Testis (tissue), 3 donors: ENCODE data around the gene MTA1. TPM values are rescaled to one million over a fixed set of nuclear protein-coding genes. Genes with fewer than 3 reads are reported as not detected.

ENCODE experiments used
- DNase-seq: peaks from one replicate; pipeline ENCODE4 v3.0.0-alpha.2; 2019
- H3K27ac ChIP-seq, 2 donors: fragments of 200-600 bp; sonication (generic); one replicate each; pipeline ENCODE4 v1.5.1; 2019
- H3K27me3 ChIP-seq: fragments of 200-600 bp; sonication (generic); one replicate; pipeline ENCODE4 v1.5.1; 2019
- H3K36me3 ChIP-seq: fragments of 200-600 bp; sonication (generic); one replicate; pipeline ENCODE4 v1.5.1; 2017; ENCODE audit warnings: low read depth; ENCODE audit errors: missing control alignments
- H3K4me1 ChIP-seq: fragments of 200-600 bp; sonication (generic); one replicate; pipeline ENCODE4 v1.5.1; 2019
- H3K4me3 ChIP-seq, 2 donors: fragments of 200-600 bp; sonication (generic); one replicate each; pipeline ENCODE4 v1.5.1; 2017 to 2019
- H3K9me3 ChIP-seq: fragments of 200-600 bp; sonication (generic); one replicate; pipeline ENCODE4 v1.5.1; 2017
- POLR2A ChIP-seq: fragments of 450-650 bp; IDR thresholded peaks from one replicate; pipeline ENCODE4 v1.6.1; 2017; ENCODE audit warnings: antibody characterized with exemption, mild to moderate bottlenecking, moderate library complexity
- WGBS, 2 donors: methylation state at CpG; one replicate each; pipeline ENCODE4 v1.1.5; 2018; 5-methylcytosine and 5-hydroxymethylcytosine counted together
- intact Hi-C: fragments of 100-400 bp; cut with DNase I; formaldehyde crosslinking; loops from one replicate; pipeline ENCODE4 v1.15.1; 2023; ENCODE audit warnings: low total_unique reads
- polyA plus RNA-seq: library from polyadenylated mRNA; stranded (reverse); fragments of 350-450 nt; fragmentation: Illumina TruSeq; extraction: RNeasy Lipid Tissue Mini Kit (QIAGEN cat#74804); gene quantifications from one replicate; pipeline ENCODE4 v1.2.3, GENCODE V29; 2014; ENCODE audit warnings: low read depth, low replicate concordance; ENCODE audit not compliant: insufficient read depth
- total RNA-seq, 2 donors: library from RNA; depleted of rRNA; stranded (reverse); fragments of >200 nt; gene quantifications; one replicate each; pipeline ENCODE4 v1.2.3, GENCODE V29; 2016
- TF ChIP-seq, protein P1 (sequence below), 3 experiments: fragments of 450-650 bp in 2 of 3; fragments of 200-600 bp in 1 of 3; sonication (generic) in 1 of 3; IDR thresholded peaks; one replicate each; pipeline ENCODE4 v1.5.1; 2016 to 2019; ENCODE audit warnings: antibody characterized with exemption in 3 of 3, mild to moderate bottlenecking in 2 of 3, moderate library complexity in 1 of 3

MTA1 gene
- total and polyA plus RNA-seq, 3 donors from 2014 or later, result 118 to 135 (median 120) TPM

DNA sequence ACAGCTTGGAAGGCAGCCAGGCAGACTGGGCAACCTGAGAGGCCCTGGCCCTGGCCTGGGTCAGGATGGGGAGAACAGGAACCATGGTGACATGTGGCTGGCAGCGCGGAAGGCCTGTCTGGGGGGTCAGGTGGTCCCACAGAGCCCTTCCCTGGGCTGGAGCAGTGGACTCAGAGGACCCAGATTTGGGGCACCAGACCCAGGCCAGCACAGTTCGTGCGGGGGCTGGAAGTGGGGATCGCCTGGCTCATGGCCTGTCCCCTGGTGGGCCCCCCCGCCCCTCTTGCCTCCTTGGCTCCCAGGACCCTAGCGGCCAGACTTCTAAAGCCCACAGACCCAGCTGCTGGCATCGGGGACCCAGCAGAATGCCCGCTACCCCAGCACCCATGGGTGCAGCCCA, 21.4 kb downstream of the MTA1 start:
- Histone ChIP-seq H3K4me3 (no peak overlapping the region), H3K36me3 (no peaks in the 10 kb centered on the region), H3K4me1 (no peaks in the 10 kb centered on the region), H3K27ac (no peak overlapping the region), H3K27me3 (no peaks in the 10 kb centered on the region), H3K9me3 (no peaks in the 10 kb centered on the region)
- intact Hi-C loops, result no loop called here
- TF ChIP-seq, protein P1, sequence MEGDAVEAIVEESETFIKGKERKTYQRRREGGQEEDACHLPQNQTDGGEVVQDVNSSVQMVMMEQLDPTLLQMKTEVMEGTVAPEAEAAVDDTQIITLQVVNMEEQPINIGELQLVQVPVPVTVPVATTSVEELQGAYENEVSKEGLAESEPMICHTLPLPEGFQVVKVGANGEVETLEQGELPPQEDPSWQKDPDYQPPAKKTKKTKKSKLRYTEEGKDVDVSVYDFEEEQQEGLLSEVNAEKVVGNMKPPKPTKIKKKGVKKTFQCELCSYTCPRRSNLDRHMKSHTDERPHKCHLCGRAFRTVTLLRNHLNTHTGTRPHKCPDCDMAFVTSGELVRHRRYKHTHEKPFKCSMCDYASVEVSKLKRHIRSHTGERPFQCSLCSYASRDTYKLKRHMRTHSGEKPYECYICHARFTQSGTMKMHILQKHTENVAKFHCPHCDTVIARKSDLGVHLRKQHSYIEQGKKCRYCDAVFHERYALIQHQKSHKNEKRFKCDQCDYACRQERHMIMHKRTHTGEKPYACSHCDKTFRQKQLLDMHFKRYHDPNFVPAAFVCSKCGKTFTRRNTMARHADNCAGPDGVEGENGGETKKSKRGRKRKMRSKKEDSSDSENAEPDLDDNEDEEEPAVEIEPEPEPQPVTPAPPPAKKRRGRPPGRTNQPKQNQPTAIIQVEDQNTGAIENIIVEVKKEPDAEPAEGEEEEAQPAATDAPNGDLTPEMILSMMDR (IDR thresholded peaks at IDR 0.05), result no peak
- no peak for TF ChIP-seq POLR2A
- DNase-seq, result no peak
- WGBS, 2 donors, result 93 to 97% methylated on average over 2 to 9 of the region's 9 CpGs

DNA sequence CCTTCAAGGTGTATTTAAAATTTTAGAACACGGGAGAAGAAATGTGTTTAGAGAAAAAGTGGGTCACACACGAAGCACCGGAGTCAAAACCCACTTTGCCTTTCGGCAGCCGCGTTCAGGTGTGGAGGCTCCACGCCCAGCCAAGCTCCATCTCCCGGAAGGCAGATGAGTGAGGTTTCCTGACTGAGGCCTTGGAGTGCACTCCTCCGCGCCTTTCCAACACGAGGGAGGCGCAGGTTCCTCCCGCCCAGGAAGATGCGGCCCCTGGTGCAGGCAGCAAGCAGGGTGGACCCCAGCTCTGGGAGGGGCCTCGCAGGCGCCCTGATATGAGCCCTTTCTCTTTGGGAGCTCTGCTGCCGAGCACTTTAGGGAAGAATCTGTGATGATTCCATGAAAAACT, 22.5 kb downstream of the MTA1 start:
- 56 to 75% methylated on average over 17 of the region's 17 CpGs for WGBS, 2 donors

DNA sequence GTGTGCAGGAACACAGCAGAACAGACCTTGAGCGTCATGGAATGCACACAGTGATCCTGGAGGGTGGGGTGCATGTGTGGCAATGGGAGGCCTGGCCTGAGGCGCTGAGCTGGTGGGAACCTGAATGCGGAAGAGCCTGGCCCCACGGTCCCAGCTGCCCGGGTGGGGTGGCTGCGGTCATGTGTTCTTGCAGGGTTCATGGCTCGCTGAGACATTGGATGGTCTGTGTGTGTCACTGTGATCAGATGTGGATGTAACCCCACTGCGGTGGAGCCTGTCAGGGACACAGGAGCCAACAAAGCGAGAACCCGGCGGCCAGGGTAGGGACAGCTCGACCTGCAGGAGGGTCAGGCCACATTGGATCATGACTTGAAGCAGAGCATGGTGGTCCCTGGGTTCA, 23.2 kb downstream of the MTA1 start:
- WGBS, 2 donors, result 86% methylated on average over 12 of the region's 12 CpGs
- no peaks in the 10 kb centered on the region for H3K27me3 ChIP-seq
- H3K4me1 ChIP-seq, result no peaks in the 10 kb centered on the region
- TF ChIP-seq, protein P1 (IDR thresholded peaks at IDR 0.05), result no peak
- TF ChIP-seq POLR2A, result no peak
- intact Hi-C loops, result no loop called here
- H3K9me3 ChIP-seq, result no peaks in the 10 kb centered on the region
- no peaks in the 10 kb centered on the region for H3K36me3 ChIP-seq
- H3K27ac ChIP-seq, result no peak overlapping the region
- H3K4me3 ChIP-seq, result no peak overlapping the region
- DNase-seq, result no peak

More for the DNA sequence above, 22.5 kb downstream of the MTA1 start:
- Histone ChIP-seq H3K27me3 (no peaks in the 10 kb centered on the region), H3K4me3 (no peak overlapping the region), H3K27ac (no peak overlapping the region), H3K36me3 (no peaks in the 10 kb centered on the region), H3K9me3 (no peaks in the 10 kb centered on the region), H3K4me1 (no peaks in the 10 kb centered on the region)
- no peak for DNase-seq
- no peak for TF ChIP-seq POLR2A
- TF ChIP-seq, protein P1 (IDR thresholded peaks at IDR 0.05), result no peak
- intact Hi-C loops, result no loop called here

DNA sequence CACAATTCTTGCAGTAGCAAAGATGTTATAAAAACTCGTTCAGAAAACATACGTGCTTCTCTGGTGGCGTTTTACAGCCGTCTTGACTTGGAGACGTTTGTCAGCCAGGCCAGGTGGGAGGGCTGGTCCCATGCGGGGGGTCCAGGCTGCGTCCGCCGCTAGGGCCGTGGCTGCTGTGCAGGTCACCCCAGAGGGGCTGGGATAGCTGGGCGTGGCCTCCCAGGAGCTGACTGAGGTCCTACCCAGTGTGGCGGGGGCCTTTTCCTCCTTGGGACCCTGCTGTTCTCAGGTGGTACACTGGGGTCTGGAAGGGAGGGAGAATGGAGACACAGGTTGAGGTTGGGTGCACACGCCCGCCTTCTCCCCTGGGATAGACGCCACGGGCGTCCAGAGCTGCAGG, 25.2 kb downstream of the MTA1 start:
- WGBS, 2 donors, result 86 to 90% methylated on average over 17 of the region's 17 CpGs
- H3K27ac ChIP-seq, result no peak overlapping the region
- no peaks in the 10 kb centered on the region for H3K9me3 ChIP-seq
- no peak for DNase-seq
- no peaks in the 10 kb centered on the region for H3K27me3 ChIP-seq
- H3K4me1 ChIP-seq, result peaks cover 9% of the 10 kb centered on the region
- no peaks in the 10 kb centered on the region for H3K36me3 ChIP-seq
- intact Hi-C loops, result no loop called here
- TF ChIP-seq, protein P1 (IDR thresholded peaks at IDR 0.05), result no peak
- H3K4me3 ChIP-seq, result no peak overlapping the region

DNA sequence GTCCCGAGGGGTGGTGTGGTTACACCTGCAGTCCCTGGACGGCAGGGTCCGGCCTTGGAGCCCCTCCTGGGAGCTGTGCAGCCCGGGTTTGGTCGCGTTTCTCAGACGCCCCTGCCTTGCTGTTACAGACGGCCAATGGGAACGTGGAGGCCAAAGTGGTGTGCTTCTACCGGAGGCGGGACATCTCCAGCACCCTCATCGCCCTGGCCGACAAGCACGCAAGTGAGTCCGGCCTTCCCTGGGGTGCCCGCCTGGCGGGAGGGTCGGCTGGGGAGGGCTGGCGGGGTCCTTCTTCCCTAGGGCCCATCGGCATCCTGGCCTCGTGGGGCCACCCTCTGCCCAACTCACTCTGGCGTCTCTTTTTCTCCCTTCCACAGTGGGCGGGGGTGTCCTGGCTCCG, 25.7 kb downstream of the MTA1 start:
- Histone ChIP-seq H3K27ac (no peak overlapping the region), H3K36me3 (no peaks in the 10 kb centered on the region), H3K27me3 (no peaks in the 10 kb centered on the region), H3K4me3 (no peak overlapping the region), H3K9me3 (no peaks in the 10 kb centered on the region), H3K4me1 (peaks cover 9% of the 10 kb centered on the region)
- intact Hi-C loops, result no loop called here
- WGBS, 2 donors, result 82 to 93% methylated on average over 22 to 24 of the region's 24 CpGs
- DNase-seq, result no peak
- TF ChIP-seq POLR2A, result no peak
- TF ChIP-seq, protein P1 (IDR thresholded peaks at IDR 0.05), result no peak
